ENCODE measurements around the gene RBMX2. TPM values are rescaled to one million over a fixed set of nuclear protein-coding genes. Genes with fewer than 3 reads are reported as not detected.
"Not testable (repeated sequence)": the region's sequence is repeated elsewhere in the genome, so short reads cannot be mapped to it uniquely, and the experiment has no call there.

The RBMX2 gene
- total RNA-seq, 1 experiment from 2014 or later: 24.4 TPM

- no peaks in the 10 kb centered on the region for H3K9me3 ChIP-seq
- no peak overlapping the region for H3K4me3 ChIP-seq
- no peaks in the 10 kb centered on the region for H3K27me3 ChIP-seq
- no peak for DNase-seq
- H3K36me3 ChIP-seq: no peaks in the 10 kb centered on the region
These were observed 24.7 kb downstream of the RBMX2 start for GRCh38 chrX:130426531-130426930.

- H3K4me3 ChIP-seq, H3K36me3 ChIP-seq, H3K9me3 ChIP-seq, DNase-seq, H3K27me3 ChIP-seq: not testable (repeated sequence)
These were observed 27.4 kb downstream of the RBMX2 start for GRCh38 chrX:130429236-130429635.

- H3K36me3 ChIP-seq: no peaks in the 10 kb centered on the region
- DNase-seq: no peak
- no peak overlapping the region for H3K4me3 ChIP-seq
- no peaks in the 10 kb centered on the region for H3K27me3 ChIP-seq
- H3K9me3 ChIP-seq: no peaks in the 10 kb centered on the region
These were observed 34.1 kb downstream of the RBMX2 start for GRCh38 chrX:130435937-130436336.

- H3K4me3 ChIP-seq, H3K36me3 ChIP-seq, H3K27me3 ChIP-seq, DNase-seq, H3K9me3 ChIP-seq: not testable (repeated sequence)
These were observed 36.2 kb downstream of the RBMX2 start for GRCh38 chrX:130437996-130438395.

- Histone ChIP-seq H3K4me3 (no peak overlapping the region), H3K27me3 (no peaks in the 10 kb centered on the region), H3K36me3 (no peaks in the 10 kb centered on the region), H3K9me3 (no peaks in the 10 kb centered on the region)
- no peak for DNase-seq
These were observed 42.1 kb downstream of the RBMX2 start for GRCh38 chrX:130443875-130444274.

GRCh38 chrX:130444641-130445336, 43.0 kb downstream of the RBMX2 start:
- H3K9me3 ChIP-seq: no peaks in the 10 kb centered on the region
- H3K36me3 ChIP-seq: no peaks in the 10 kb centered on the region
- H3K27me3 ChIP-seq: no peaks in the 10 kb centered on the region
- H3K4me3 ChIP-seq: no peak overlapping the region
- DNase-seq: no peak

- no peak for DNase-seq
- no peaks in the 10 kb centered on the region for H3K9me3 ChIP-seq
- H3K27me3 ChIP-seq: no peaks in the 10 kb centered on the region
- no peaks in the 10 kb centered on the region for H3K36me3 ChIP-seq
- no peak overlapping the region for H3K4me3 ChIP-seq
These were observed 45.2 kb downstream of the RBMX2 start for GRCh38 chrX:130446974-130447373.

Other genes with a start within 250 kb of the RBMX2 start
- 44.3 and 69.8 TPM in 2 replicates for gene AIFM1, start 236.1 kb upstream of the RBMX2 start, total RNA-seq (2014; rRNA removed; shearing (Covaris generic); ENCODE audit: low replicate concordance)
- gene RAB33A, start 230.0 kb upstream of the RBMX2 start, total RNA-seq (2014; rRNA removed; shearing (Covaris generic); ENCODE audit: low replicate concordance): not detected in 2 replicates
- gene ZNF280C, start 133.1 kb upstream of the RBMX2 start, total RNA-seq (2014; rRNA removed; shearing (Covaris generic); ENCODE audit: low replicate concordance): 1.3 and 4.9 TPM in 2 replicates
- 4.9 and 10.0 TPM in 2 replicates for gene SLC25A14, start 62.1 kb upstream of the RBMX2 start, total RNA-seq (2014; rRNA removed; shearing (Covaris generic); ENCODE audit: low replicate concordance)
- not detected in 2 replicates for gene GPR119, start 16.3 kb upstream of the RBMX2 start, total RNA-seq (2014; rRNA removed; shearing (Covaris generic); ENCODE audit: low replicate concordance)

All from MG63 (cell line).